Activated T-cell treated with anti-CD3 and anti-CD28 coated beads, Interleukin-2, amount 50 U/mL, for 72 hours (primary cell): ENCODE results near the gene ZNF205. TPM values are rescaled to one million over a fixed set of nuclear protein-coding genes. Genes with fewer than 3 reads are reported as not detected.
"Not testable (repeated sequence)": the region's sequence is repeated elsewhere in the genome, so short reads cannot be mapped to it uniquely, and the experiment has no call there.

Experiments used
- ATAC-seq, 2 donors: fragments of 150-1000 bp; cut with Tn5 transposase; replicated peaks in 1 of 2; 2 replicates each; pipeline ENCODE4 v1.10.0; 2021; ENCODE audit warnings: moderate library complexity in 2 of 2, mild to moderate bottlenecking in 1 of 2
- DNase-seq, 2 donors: peaks; one replicate each; pipeline ENCODE4 v3.0.0; 2021 to 2022; ENCODE audit warnings: mixed read lengths in 1 of 2
- H3K27ac Mint-ChIP-seq: one replicate; pipeline ENCODE4 v1.8.0; 2022; ENCODE audit warnings: mild to moderate bottlenecking, moderate library complexity, mixed read lengths
- H3K27me3 Mint-ChIP-seq: one replicate; pipeline ENCODE4 v1.8.0; 2022; ENCODE audit warnings: low read depth, mixed read lengths
- H3K36me3 Mint-ChIP-seq, 2 donors: one replicate each; pipeline ENCODE4 v1.8.0; 2022; ENCODE audit warnings: mixed read lengths in 2 of 2, mild to moderate bottlenecking in 1 of 2; ENCODE audit not compliant: insufficient read depth in 2 of 2
- H3K4me1 Mint-ChIP-seq: one replicate; pipeline ENCODE4 v1.8.0; 2022; ENCODE audit warnings: low read depth, mixed read lengths
- H3K4me3 Mint-ChIP-seq, 2 donors: one replicate each; pipeline ENCODE4 v1.8.0; 2022; ENCODE audit warnings: mild to moderate bottlenecking in 2 of 2, mixed read lengths in 2 of 2, moderate library complexity in 2 of 2
- H3K9me3 Mint-ChIP-seq, 2 donors: one replicate each; pipeline ENCODE4 v1.8.0; 2022; ENCODE audit warnings: mixed read lengths in 2 of 2
- total RNA-seq, 2 donors: library from RNA; stranded (reverse); gene quantifications; one replicate each; pipeline ENCODE4 v1.2.3, GENCODE V29; 2022

The ZNF205 gene
- under 1 TPM; 0.12 to 0.28 TPM for total RNA-seq

GRCh38 chr16:3112058-3112880 lies at the start of gene ZNF205:
Gene ZNF205 (plus strand): TSS chr16:3112586. CDS start chr16:3113431, 845 bp downstream.
- no peaks in the 10 kb centered on the region for H3K9me3 Mint-ChIP-seq
- no peaks in the 10 kb centered on the region for H3K27me3 Mint-ChIP-seq
- H3K36me3 Mint-ChIP-seq: no peaks in the 10 kb centered on the region
- ATAC-seq: no peak
- H3K27ac Mint-ChIP-seq: no peak within 1 kb of the TSS
- peaks cover 3% of the 10 kb centered on the region for H3K4me1 Mint-ChIP-seq
- no peak for DNase-seq
- no peak within 1 kb of the TSS for H3K4me3 Mint-ChIP-seq

GRCh38 chr16:3063625-3064386 lies 48.6 kb upstream of the ZNF205 start:
- H3K4me3 Mint-ChIP-seq: peak overlapping the region; percentile 98 to 100

GRCh38 chr16:3065069-3065741 lies 47.2 kb upstream of the ZNF205 start, which contains the start of gene IL32:
Gene IL32 (plus strand): TSS chr16:3065640. CDS start chr16:3065812, 172 bp downstream.
- H3K9me3 Mint-ChIP-seq: no peaks in the 10 kb centered on the region
- H3K27me3 Mint-ChIP-seq: no peaks in the 10 kb centered on the region
- peak within 1 kb of the TSS; percentile 98 to 100 for H3K4me3 Mint-ChIP-seq
- DNase-seq: peak; percentile 70 to 85
- peaks cover 31 to 43% of the 10 kb centered on the region in 2 donors for H3K36me3 Mint-ChIP-seq
- peak within 1 kb of the TSS; percentile 98 for H3K27ac Mint-ChIP-seq
- peak; percentile 48 to 61 for ATAC-seq
- H3K4me1 Mint-ChIP-seq: peaks cover 78% of the 10 kb centered on the region

More at GRCh38 chr16:3063625-3064386, 48.6 kb upstream of the ZNF205 start:
- Mint-ChIP-seq H3K27ac (peak overlapping the region; percentile 98), H3K9me3 (no peaks in the 10 kb centered on the region), H3K4me1 (peaks cover 72% of the 10 kb centered on the region), H3K27me3 (no peaks in the 10 kb centered on the region), H3K36me3 (peaks cover 24 to 34% of the 10 kb centered on the region in 2 donors)
- ATAC-seq (peak; percentile 36 to 48), DNase-seq (no peak)

GRCh38 chr16:3065742-3066439 lies 46.5 kb upstream of the ZNF205 start:
- peaks cover 32 to 44% of the 10 kb centered on the region in 2 donors for H3K36me3 Mint-ChIP-seq

GRCh38 chr16:3066440-3066748 lies 46.0 kb upstream of the ZNF205 start:
- Mint-ChIP-seq H3K27me3 (no peaks in the 10 kb centered on the region), H3K9me3 (no peaks in the 10 kb centered on the region), H3K4me1 (peaks cover 83% of the 10 kb centered on the region), H3K27ac (peak overlapping the region; percentile 98), H3K4me3 (peak overlapping the region; percentile 98 to 100), H3K36me3 (peaks cover 32 to 44% of the 10 kb centered on the region in 2 donors)
- DNase-seq (no peak), ATAC-seq (no peak)

More at GRCh38 chr16:3065742-3066439, 46.5 kb upstream of the ZNF205 start:
- DNase-seq (peak in 1 of 2 donors; percentile 49), ATAC-seq (peak; percentile 1 to 18)
- Mint-ChIP-seq H3K4me1 (peaks cover 78% of the 10 kb centered on the region), H3K9me3 (no peaks in the 10 kb centered on the region), H3K4me3 (peak overlapping the region; percentile 98 to 100), H3K27ac (peak overlapping the region; percentile 98), H3K27me3 (no peaks in the 10 kb centered on the region)

- H3K36me3 Mint-ChIP-seq: peaks cover 30 to 41% of the 10 kb centered on the region in 2 donors
- H3K4me3 Mint-ChIP-seq: peak overlapping the region; percentile 98 to 100
- peak overlapping the region; percentile 95 for H3K27ac Mint-ChIP-seq
- no peak for ATAC-seq
- H3K27me3 Mint-ChIP-seq: no peaks in the 10 kb centered on the region
- DNase-seq: no peak
- H3K9me3 Mint-ChIP-seq: no peaks in the 10 kb centered on the region
- H3K4me1 Mint-ChIP-seq: peaks cover 78% of the 10 kb centered on the region
Measured at GRCh38 chr16:3068487-3068886, 43.9 kb upstream of the ZNF205 start.

- Mint-ChIP-seq H3K4me1 (peaks cover 78% of the 10 kb centered on the region), H3K36me3 (peaks cover 29 to 41% of the 10 kb centered on the region in 2 donors), H3K27ac (peak overlapping the region; percentile 67), H3K4me3 (peak overlapping the region; percentile 98 to 100)
- H3K27me3 Mint-ChIP-seq, DNase-seq, ATAC-seq, H3K9me3 Mint-ChIP-seq: not testable (repeated sequence)
Measured at GRCh38 chr16:3069146-3069545, 43.2 kb upstream of the ZNF205 start.

GRCh38 chr16:3070608-3071111 lies 41.7 kb upstream of the ZNF205 start:
- Mint-ChIP-seq H3K4me1 (peaks cover 79% of the 10 kb centered on the region), H3K27me3 (no peaks in the 10 kb centered on the region)
- no peak for ATAC-seq

GRCh38 chr16:3071655-3072054 lies 40.7 kb upstream of the ZNF205 start:
- peaks cover 22 to 26% of the 10 kb centered on the region in 2 donors for H3K36me3 Mint-ChIP-seq
- no peak for DNase-seq

More at GRCh38 chr16:3070608-3071111, 41.7 kb upstream of the ZNF205 start:
- H3K4me3 Mint-ChIP-seq: peak overlapping the region; percentile 98 to 100
- peak overlapping the region; percentile 67 for H3K27ac Mint-ChIP-seq
- DNase-seq: peak in 1 of 2 donors; percentile 50
- H3K9me3 Mint-ChIP-seq: no peaks in the 10 kb centered on the region
- peaks cover 26 to 35% of the 10 kb centered on the region in 2 donors for H3K36me3 Mint-ChIP-seq

GRCh38 chr16:3072148-3072547 lies 40.2 kb upstream of the ZNF205 start:
- Mint-ChIP-seq H3K4me3 (peak overlapping the region; percentile 5 to 39), H3K27ac (peak overlapping the region; percentile 9), H3K4me1 (peaks cover 93% of the 10 kb centered on the region), H3K36me3 (peaks cover 20 to 25% of the 10 kb centered on the region in 2 donors)
- H3K9me3 Mint-ChIP-seq, H3K27me3 Mint-ChIP-seq, DNase-seq, ATAC-seq: not testable (repeated sequence)

More at GRCh38 chr16:3071655-3072054, 40.7 kb upstream of the ZNF205 start:
- Mint-ChIP-seq H3K4me1 (peaks cover 88% of the 10 kb centered on the region), H3K27me3 (no peaks in the 10 kb centered on the region), H3K27ac (peak overlapping the region; percentile 9), H3K4me3 (peak overlapping the region; percentile 5 to 39), H3K9me3 (no peaks in the 10 kb centered on the region)
- no peak for ATAC-seq

GRCh38 chr16:3072576-3073263 lies 39.7 kb upstream of the ZNF205 start:
- H3K4me1 Mint-ChIP-seq: peaks cover 93% of the 10 kb centered on the region
- H3K27ac Mint-ChIP-seq: peak overlapping the region; percentile 22
- peaks cover 16 to 20% of the 10 kb centered on the region in 2 donors for H3K36me3 Mint-ChIP-seq
- H3K9me3 Mint-ChIP-seq, H3K27me3 Mint-ChIP-seq: not testable (repeated sequence)
- H3K4me3 Mint-ChIP-seq: peak overlapping the region; percentile 64 to 92
- DNase-seq (peak in 1 of 2 donors; percentile 70), ATAC-seq (peak; percentile 35 to 36)
